ENCODE data around the gene COL27A1.

The COL27A1 gene

DNA sequence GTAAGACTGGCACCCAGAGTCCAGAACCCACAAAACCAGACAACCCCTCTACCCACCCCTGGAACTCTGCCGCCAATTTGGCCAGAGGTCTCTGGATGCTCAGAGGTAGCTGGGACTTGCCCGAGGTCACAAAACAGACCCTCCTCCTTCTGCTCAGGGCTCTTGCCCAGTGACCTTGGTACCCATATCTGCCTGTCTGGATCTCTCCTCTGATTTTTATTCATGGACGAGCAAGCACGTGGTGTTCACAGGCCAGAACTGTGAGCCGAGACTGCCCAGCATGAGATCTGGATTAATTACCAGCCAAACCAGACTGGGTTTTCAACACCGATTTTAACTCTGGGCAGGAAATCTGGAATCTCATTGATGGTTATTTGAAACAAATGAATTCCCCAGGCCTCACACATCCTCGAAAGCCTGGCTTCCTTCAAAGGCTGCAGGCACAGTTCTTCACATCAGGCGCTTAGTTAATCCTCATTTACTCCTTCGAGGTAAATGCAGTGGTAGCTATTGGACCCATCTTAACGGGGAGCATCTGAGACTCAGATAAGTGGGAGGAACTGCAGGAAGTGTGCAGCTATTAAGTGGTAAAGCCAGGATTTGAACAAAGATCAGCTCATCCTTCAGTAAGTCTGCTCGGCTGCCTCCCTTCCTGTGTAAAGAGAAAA lies 21.4 kb downstream of the COL27A1 start:
- no peak overlapping the region for H3K4me3 Mint-ChIP-seq
- no peaks in the 10 kb centered on the region for H3K9me3 Mint-ChIP-seq
- no peaks in the 10 kb centered on the region for H3K27me3 Mint-ChIP-seq
- H3K36me3 Mint-ChIP-seq (ENCODE audit: low read depth), result no peaks in the 10 kb centered on the region
- no peak for DNase-seq
- no peak overlapping the region for H3K27ac Mint-ChIP-seq
- no peaks in the 10 kb centered on the region for H3K4me1 Mint-ChIP-seq (ENCODE audit: low read depth)

DNA sequence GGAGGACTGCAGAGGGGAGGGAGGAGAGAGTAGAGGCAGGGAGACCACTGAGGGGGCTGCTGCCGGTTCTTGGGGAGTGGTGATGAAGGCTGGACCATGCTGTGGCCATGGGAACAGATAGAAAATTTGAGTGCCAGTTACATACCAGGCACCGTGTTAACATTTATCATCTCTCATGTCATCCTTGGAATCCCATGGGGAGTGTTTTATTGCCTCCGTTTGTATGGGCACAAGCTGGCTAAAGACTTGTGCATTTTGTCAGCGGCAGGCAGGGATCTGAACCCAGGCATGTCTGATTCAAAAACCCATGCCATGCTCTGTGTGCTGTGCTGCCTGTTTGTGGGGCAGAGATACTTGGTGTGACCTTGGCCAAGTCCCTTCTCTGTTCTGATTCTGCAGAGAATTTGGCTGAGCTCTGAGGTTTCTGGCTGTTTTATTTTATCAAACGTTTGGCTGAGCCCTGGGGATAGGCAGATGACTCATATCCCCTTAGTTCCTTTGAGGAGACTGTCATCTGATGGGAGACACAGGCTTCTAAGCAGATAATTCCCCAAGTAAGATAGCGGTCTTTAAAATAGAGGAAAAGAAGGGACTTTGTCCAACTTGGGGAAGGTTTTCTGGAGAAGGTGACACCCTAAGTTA lies 22.2 kb downstream of the COL27A1 start:
- Mint-ChIP-seq H3K4me1 (ENCODE audit: low read depth) (no peaks in the 10 kb centered on the region), H3K9me3 (no peaks in the 10 kb centered on the region), H3K27ac (no peak overlapping the region), H3K4me3 (no peak overlapping the region), H3K36me3 (ENCODE audit: low read depth) (no peaks in the 10 kb centered on the region), H3K27me3 (no peaks in the 10 kb centered on the region)
- no peak for DNase-seq

DNA sequence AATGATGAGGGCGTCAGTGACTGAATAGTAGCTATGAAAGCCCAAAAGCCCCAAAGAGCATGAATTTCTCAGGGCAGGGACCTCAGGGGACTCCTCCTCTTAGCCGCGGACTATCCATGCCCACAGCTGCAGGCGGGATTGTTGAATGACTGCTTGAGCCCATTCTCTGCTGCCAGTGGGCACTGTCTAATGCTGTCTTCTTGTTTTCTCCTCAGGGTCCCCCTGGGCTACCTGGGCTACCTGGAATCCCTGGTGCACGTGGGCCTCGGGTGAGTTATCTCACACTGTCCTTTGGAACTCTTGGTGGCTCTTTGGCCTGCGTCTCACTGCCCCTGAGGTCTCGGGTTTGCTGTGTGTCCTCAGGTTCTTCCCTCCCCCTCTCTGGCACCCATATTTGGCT lies 22.7 kb downstream of the COL27A1 start:
- Mint-ChIP-seq H3K36me3 (ENCODE audit: low read depth) (no peaks in the 10 kb centered on the region), H3K9me3 (no peaks in the 10 kb centered on the region), H3K27ac (no peak overlapping the region), H3K4me3 (no peak overlapping the region), H3K4me1 (ENCODE audit: low read depth) (no peaks in the 10 kb centered on the region), H3K27me3 (no peaks in the 10 kb centered on the region)
- no peak for DNase-seq

- H3K36me3 Mint-ChIP-seq (ENCODE audit: low read depth), result no peaks in the 10 kb centered on the region
- H3K4me3 Mint-ChIP-seq, result no peak overlapping the region
- no peaks in the 10 kb centered on the region for H3K27me3 Mint-ChIP-seq
- no peaks in the 10 kb centered on the region for H3K9me3 Mint-ChIP-seq
- no peak for DNase-seq
- no peak overlapping the region for H3K27ac Mint-ChIP-seq
- no peaks in the 10 kb centered on the region for H3K4me1 Mint-ChIP-seq (ENCODE audit: low read depth)
Observed at GRCh38 chr9:114178756-114179450, 23.6 kb downstream of the COL27A1 start.

- H3K9me3 Mint-ChIP-seq, result no peaks in the 10 kb centered on the region
- DNase-seq, result no peak
- no peak overlapping the region for H3K27ac Mint-ChIP-seq
- H3K36me3 Mint-ChIP-seq (ENCODE audit: low read depth), result no peaks in the 10 kb centered on the region
- no peaks in the 10 kb centered on the region for H3K27me3 Mint-ChIP-seq
- no peaks in the 10 kb centered on the region for H3K4me1 Mint-ChIP-seq (ENCODE audit: low read depth)
- H3K4me3 Mint-ChIP-seq, result no peak overlapping the region
Observed at GRCh38 chr9:114179516-114179915, 24.2 kb downstream of the COL27A1 start.

- no peak for DNase-seq
- Mint-ChIP-seq H3K27ac (no peak overlapping the region), H3K4me3 (no peak overlapping the region), H3K27me3 (no peaks in the 10 kb centered on the region), H3K4me1 (ENCODE audit: low read depth) (no peaks in the 10 kb centered on the region), H3K9me3 (no peaks in the 10 kb centered on the region), H3K36me3 (ENCODE audit: low read depth) (no peaks in the 10 kb centered on the region)
Observed at GRCh38 chr9:114180696-114181606, 25.6 kb downstream of the COL27A1 start.

DNA sequence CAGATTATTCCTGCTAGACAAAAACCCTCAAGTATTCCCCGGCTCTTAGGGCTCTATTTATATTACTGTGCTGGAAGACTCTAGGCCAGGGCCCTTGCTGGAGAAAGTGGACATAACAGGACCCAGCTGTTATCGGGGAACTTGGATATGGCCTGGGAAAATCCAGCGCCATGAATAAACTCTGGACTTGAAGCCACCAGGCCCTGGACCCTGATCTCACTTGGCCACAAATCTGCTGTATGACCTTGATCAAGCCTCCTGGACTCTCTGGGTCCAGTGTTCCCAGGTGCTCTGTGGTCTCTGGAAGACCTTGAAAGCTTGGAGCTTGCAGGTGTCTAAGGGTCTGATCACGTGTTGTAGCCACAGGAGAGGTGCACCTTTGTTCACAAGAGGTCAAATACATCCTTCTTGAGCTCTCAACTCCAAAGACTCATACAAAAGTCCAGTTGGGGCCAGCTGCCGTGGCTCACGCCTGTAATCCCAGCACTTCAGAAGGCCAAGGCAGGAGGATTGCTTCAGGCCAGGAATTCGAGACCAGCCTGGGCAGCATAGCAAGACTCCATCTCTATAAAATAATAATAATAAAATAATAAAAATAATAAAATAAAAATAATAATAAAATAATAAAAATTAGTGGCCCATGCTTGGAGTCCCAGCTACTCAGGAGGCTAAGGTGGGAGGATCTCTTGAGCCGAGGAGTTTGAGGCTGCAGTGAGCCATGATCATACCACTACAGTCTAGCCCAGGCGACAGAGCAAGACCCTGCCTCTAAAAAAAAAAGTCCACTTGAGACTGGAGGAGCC lies 26.5 kb downstream of the COL27A1 start:
- no peaks in the 10 kb centered on the region for H3K4me1 Mint-ChIP-seq (ENCODE audit: low read depth)
- H3K36me3 Mint-ChIP-seq (ENCODE audit: low read depth), result no peaks in the 10 kb centered on the region
- no peak for DNase-seq
- H3K27me3 Mint-ChIP-seq, result no peaks in the 10 kb centered on the region
- H3K27ac Mint-ChIP-seq, result no peak overlapping the region
- no peak overlapping the region for H3K4me3 Mint-ChIP-seq
- no peaks in the 10 kb centered on the region for H3K9me3 Mint-ChIP-seq

- Mint-ChIP-seq H3K27ac (no peak overlapping the region), H3K27me3 (no peaks in the 10 kb centered on the region), H3K4me1 (ENCODE audit: low read depth) (no peaks in the 10 kb centered on the region), H3K36me3 (ENCODE audit: low read depth) (no peaks in the 10 kb centered on the region), H3K9me3 (no peaks in the 10 kb centered on the region), H3K4me3 (no peak overlapping the region)
- no peak for DNase-seq
Observed at GRCh38 chr9:114183006-114183405, 27.7 kb downstream of the COL27A1 start.

DNA sequence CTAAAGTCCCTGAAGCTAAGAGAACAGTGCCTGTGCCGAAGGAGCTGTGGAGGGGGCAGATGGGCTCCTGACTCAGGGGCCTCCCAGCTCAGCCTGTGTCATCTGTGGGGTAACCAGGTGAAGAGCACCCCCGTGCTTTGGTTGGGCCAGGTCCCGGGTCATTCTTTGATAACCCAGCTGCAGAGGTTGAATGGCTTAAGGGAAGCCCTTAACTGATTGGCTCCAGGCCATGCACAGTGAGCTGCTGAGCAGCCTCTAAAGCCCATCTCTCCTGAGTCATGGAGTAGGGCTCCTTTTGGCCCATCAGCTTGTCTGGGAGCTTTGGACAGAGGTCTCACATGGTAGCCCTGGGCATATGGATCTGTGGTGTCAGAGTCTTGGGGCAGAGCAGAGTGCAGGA lies 28.7 kb downstream of the COL27A1 start:
- Mint-ChIP-seq H3K27me3 (no peaks in the 10 kb centered on the region), H3K4me3 (no peak overlapping the region), H3K27ac (no peak overlapping the region), H3K4me1 (ENCODE audit: low read depth) (no peaks in the 10 kb centered on the region), H3K9me3 (peaks cover 4% of the 10 kb centered on the region), H3K36me3 (ENCODE audit: low read depth) (no peaks in the 10 kb centered on the region)
- DNase-seq, result no peak

DNA sequence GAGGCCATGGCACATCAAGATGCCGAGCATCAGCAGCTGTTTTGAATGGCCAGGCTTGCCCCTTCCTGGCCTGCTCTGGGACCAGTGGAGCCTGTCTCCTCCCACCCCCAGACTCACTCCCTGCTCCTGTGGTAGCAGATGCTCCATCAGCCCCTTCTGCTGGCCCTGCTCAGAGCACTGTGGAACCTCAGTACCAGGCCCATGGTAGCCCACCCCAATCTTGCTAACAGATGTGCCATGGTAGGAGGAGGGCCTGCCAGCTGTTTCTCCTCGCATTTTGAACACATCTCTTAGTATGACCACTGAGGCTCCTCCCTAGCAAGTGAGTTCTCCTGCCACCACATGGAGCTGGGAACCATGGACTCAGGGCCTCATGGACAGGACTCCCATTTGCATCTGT lies 29.5 kb downstream of the COL27A1 start:
- H3K9me3 Mint-ChIP-seq, result peaks cover 6% of the 10 kb centered on the region
- no peaks in the 10 kb centered on the region for H3K36me3 Mint-ChIP-seq (ENCODE audit: low read depth)
- no peak overlapping the region for H3K27ac Mint-ChIP-seq
- no peaks in the 10 kb centered on the region for H3K4me1 Mint-ChIP-seq (ENCODE audit: low read depth)
- no peaks in the 10 kb centered on the region for H3K27me3 Mint-ChIP-seq
- no peak overlapping the region for H3K4me3 Mint-ChIP-seq
- DNase-seq, result no peak

- H3K27ac Mint-ChIP-seq, result no peak overlapping the region
- H3K4me1 Mint-ChIP-seq (ENCODE audit: low read depth), result no peaks in the 10 kb centered on the region
- H3K4me3 Mint-ChIP-seq, result no peak overlapping the region
- no peak for DNase-seq
- H3K36me3 Mint-ChIP-seq (ENCODE audit: low read depth), result no peaks in the 10 kb centered on the region
- no peaks in the 10 kb centered on the region for H3K27me3 Mint-ChIP-seq
- peaks cover 11% of the 10 kb centered on the region for H3K9me3 Mint-ChIP-seq
Observed at GRCh38 chr9:114185570-114186490, 30.5 kb downstream of the COL27A1 start.

GRCh38 chr9:114186605-114187289 lies 31.4 kb downstream of the COL27A1 start:
- H3K27me3 Mint-ChIP-seq, result no peaks in the 10 kb centered on the region
- H3K9me3 Mint-ChIP-seq, result peaks cover 18% of the 10 kb centered on the region
- H3K4me1 Mint-ChIP-seq (ENCODE audit: low read depth), result no peaks in the 10 kb centered on the region
- no peak overlapping the region for H3K27ac Mint-ChIP-seq
- DNase-seq, result no peak
- no peak overlapping the region for H3K4me3 Mint-ChIP-seq
- no peaks in the 10 kb centered on the region for H3K36me3 Mint-ChIP-seq (ENCODE audit: low read depth)

GRCh38 chr9:114187827-114188226 lies 32.5 kb downstream of the COL27A1 start:
- Mint-ChIP-seq H3K9me3 (peaks cover 20% of the 10 kb centered on the region), H3K36me3 (ENCODE audit: low read depth) (no peaks in the 10 kb centered on the region), H3K27me3 (no peaks in the 10 kb centered on the region), H3K4me1 (ENCODE audit: low read depth) (no peaks in the 10 kb centered on the region), H3K4me3 (no peak overlapping the region), H3K27ac (no peak overlapping the region)
- no peak for DNase-seq
